GM19023 (cell line): ENCODE results near the gene SPRED2.

Experiments
- ATAC-seq: cut with Tn5 transposase; IDR thresholded peaks from one replicate; pipeline ENCODE4 v1.9.1; 2021; ENCODE audit warnings: mild to moderate bottlenecking, moderate library complexity; ENCODE audit not compliant: unreplicated experiment

Gene SPRED2

GRCh38 chr2:65287364-65287763, 145.0 kb downstream of the SPRED2 start:
- ATAC-seq: no peak

GRCh38 chr2:65282477-65283053, 149.8 kb downstream of the SPRED2 start:
- no peak for ATAC-seq

DNA sequence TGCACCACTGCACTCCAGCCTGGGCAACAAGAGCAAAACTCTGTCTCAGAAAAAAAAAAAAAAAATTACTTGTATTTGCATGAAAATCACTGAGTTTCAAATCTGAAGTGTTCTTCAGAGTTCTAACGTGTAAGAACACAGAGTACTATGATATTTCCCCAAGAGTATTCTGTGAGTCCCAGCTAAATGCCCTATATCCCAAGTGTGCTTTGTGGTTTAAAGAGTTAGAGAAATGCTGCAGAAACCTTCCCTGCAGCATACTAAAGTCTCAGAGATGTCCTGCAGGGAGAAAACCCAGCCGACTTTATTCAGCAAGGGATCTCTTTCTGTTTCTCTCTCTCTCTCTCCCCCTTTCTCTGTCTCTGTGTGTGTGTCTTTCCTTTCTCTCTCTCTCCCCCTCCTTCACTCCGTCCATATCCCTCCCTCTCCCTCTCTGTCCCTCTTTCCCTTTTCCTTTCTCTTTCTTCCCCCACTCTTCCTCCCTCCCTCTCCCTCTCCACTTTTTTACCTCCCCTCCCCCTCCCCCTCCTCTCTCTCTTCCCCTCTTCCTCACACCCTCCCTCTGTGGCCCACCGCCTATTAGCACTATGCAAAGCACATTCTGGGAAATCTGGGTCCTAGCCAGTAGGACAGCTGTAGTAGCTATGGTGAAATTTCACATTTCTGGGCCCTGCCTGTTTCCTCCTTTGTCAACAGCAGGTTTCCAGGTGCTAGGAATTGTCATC, 150.6 kb downstream of the SPRED2 start:
- no peak for ATAC-seq

- no peak for ATAC-seq
Observed at GRCh38 chr2:65279756-65280155, 152.6 kb downstream of the SPRED2 start.

DNA sequence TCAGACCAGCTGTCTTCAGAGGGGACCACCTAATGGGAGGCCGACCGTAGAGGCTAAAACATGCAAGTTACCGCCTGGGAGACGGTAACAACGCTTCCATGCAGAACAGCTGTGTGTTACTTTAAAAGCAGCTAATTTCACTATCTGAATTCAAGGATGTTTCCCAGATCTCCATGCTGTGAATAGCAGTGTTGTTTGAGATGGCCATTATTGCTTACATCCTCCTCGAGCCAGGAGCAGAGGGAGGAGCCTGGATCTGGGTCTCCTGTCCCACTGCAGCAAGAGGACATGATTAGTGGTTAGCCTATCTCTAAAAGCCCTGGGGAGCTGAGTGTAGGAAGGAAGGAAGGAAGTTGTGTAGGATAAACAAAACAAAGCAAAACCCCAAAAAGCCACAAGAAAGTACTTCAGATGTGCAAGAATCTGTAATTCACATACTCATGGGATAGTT, 153.8 kb downstream of the SPRED2 start:
- no peak for ATAC-seq

GRCh38 chr2:65277791-65278483, 154.5 kb downstream of the SPRED2 start:
- no peak for ATAC-seq

- ATAC-seq: no peak
Observed at GRCh38 chr2:65277118-65277517, 155.3 kb downstream of the SPRED2 start.

DNA sequence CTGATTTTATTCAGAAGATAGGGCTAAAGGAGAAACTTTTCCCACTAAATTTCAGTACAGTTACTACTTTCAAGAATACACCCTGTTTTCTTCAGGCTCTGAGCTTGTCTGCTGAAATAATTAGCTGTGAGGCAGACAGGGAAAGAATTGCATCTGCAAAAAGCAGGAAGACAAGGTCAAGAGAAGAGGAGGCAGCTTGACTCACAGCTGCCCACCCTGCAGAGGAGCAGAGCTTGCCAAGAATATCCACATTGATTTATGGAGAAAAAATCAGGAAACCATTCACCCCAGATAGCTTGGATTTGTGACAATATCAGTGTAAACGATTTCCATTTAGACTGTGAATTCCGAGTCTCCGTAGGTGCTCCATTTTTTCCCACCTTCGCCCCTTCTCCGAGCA, 155.8 kb downstream of the SPRED2 start:
- ATAC-seq: no peak

- ATAC-seq: no peak
Observed at GRCh38 chr2:65275141-65275915, 157.1 kb downstream of the SPRED2 start.

DNA sequence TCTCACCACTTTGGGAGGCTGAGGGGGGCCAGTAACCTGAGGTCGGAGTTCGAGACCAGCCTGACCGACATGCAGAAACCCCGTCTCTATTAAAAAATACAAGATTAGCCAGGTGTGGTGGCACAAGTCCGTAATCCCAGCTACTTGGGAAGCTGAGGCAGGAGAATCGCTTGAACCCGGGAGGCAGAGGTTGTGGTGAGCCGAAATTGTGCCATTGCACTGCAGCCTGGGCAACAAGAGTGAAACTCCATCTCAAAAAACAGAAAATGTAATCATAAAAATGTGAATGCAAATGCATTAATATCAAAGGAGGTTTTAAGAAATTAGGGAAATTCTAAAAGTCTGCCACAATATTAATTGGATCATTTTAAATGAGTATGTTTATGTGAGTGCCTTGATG, 159.1 kb downstream of the SPRED2 start:
- no peak for ATAC-seq

GRCh38 chr2:65268957-65269356, 163.4 kb downstream of the SPRED2 start:
- no peak for ATAC-seq

DNA sequence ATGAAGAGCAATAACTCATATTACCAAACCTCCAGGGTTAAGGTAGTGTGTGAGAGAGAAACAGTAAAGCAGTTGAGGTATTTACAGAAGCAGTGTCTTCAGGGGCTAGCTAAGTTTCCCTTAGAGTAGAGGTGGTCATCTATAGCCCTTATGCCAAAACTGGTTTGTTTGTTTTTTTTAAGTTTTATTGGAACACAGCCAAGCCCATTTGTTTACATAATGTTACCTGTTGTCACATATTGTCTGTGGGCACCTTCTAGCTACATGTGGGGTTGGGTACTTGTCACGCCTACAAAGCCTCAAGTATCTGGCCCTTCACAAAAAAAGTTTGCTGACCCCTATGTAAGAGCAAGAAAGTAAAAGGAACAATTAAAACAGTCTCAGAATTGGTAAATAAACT, 165.4 kb downstream of the SPRED2 start:
- ATAC-seq: no peak

DNA sequence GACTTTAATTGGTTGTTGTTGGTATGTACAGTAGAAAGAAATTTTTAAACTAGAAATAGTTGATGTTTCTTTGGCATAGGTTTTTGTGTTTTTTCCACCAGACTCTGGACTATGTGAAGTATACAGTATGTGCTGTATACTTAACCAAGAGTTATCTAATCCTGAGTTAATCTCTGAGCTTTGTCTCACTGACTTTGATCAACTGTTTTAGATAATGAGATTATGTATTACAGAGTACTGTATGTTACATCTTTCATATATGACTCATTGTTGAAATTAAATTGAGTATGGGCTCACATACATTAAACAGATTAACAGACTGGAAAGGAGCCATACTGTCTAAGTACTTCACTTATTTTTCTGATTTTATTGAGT, 166.7 kb downstream of the SPRED2 start:
- no peak for ATAC-seq

DNA sequence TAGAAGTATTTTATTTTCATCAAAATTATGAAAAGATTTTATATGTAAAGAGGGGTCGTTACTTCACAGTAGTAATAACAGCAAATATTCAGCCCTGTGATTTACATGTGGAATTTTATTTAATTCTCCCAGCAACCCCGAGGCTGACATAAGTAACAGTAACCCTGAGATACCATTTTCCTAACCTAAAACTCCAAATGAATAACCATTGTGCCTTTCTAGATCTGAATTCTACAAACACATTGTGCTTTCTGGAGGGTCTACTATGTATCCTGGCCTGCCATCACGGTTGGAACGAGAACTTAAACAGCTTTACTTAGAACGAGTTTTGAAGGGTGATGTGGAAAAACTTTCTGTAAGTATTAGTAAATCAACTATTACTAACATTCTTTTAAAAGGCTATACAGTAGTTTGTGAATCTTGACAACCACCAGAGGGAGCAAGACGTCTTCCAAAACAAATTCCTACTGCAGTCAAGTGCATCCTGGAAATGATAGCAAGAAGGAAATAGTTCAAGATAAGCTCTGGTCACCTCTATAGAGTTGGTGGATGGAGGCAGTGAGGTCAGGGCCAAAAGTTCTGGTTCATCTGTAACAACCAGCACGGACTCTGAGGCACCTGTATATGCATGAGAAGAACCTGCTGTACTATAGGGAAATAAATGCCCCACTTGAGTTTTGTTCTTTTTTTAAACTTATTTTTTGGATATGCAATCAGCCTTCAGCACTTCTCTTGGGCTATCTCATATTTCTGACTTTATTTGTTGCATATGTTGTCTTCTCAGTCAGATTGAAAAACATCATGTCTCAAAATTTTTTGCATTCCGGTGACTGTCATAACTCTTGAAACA, 167.4 kb downstream of the SPRED2 start:
- ATAC-seq: no peak

DNA sequence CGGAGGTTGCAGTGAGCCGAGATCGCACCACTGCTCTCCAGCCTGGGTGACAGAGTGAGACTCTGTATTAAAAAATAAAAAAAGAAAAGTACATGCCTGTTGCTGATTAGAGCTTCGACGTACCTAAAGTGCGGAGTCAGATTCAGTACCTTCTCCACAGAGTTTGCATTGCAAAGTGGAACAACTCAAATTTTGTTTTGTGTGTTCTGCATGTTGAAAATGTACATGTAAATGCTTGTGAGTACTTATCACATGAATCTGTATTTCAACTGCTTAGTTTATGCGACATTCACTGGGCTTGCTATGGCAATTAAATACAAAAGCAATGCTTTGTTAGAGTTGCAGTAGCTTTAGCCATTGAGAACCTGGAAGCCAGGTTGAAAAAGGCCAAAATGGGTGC, 168.4 kb downstream of the SPRED2 start:
- ATAC-seq: no peak

DNA sequence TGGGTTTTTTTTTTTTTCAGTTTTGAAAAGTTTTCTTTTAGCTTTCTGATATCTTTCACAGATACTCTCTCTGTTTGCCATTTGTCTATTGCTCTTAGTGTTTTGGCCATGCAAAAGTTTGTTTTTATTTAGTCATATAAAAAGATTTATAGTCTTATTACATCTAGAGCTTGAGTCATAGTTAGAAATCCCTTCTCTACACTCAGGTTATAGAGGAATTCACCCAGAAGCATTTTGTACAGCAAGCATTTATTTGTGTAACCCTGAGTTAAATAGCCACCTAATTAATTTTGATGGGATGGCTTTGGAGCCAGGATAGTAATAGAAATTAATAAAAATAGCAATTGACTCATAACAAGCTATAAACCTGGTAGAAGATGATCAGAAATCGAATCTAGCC, 169.1 kb downstream of the SPRED2 start:
- ATAC-seq: no peak

- no peak for ATAC-seq
Observed at GRCh38 chr2:65261676-65262075, 170.7 kb downstream of the SPRED2 start.
